SK-N-SH (cell line): ENCODE measurements around the gene SERPINB12. TPM values are rescaled to one million over a fixed set of nuclear protein-coding genes. Genes with fewer than 3 reads are reported as not detected.

Experiments
- CTCF ChIA-PET: fragments of 300-600, 350-600 bp; formaldehyde crosslinking; extraction: SDS; loops from one replicate; lab custom pipeline; 2021; lab: Yijun Ruan, JAX
- POLR2A ChIA-PET: fragments of 350-600 bp; sonication (Branson Sonifier 250); formaldehyde crosslinking; extraction: SDS; loops from one replicate; lab custom pipeline; 2020; ENCODE audit warnings: antibody characterized with exemption, inconsistent platforms; lab: Yijun Ruan, JAX
- DNase-seq: peaks from one replicate; pipeline ENCODE4 v3.0.0; 2012
- H2AFZ ChIP-seq: fragments of 200-600 bp; sonication (generic); 2 replicates; pipeline ENCODE4 v1.8.1; 2016; ENCODE audit warnings: antibody characterized with exemption, mild to moderate bottlenecking, low read depth
- H3F3A ChIP-seq: fragments of 200-600 bp; sonication (generic); replicated peaks from 2 replicates; pipeline ENCODE3; 2016; ENCODE audit warnings: antibody characterized with exemption, mild to moderate bottlenecking; ENCODE audit not compliant: insufficient read depth
- H3K27ac ChIP-seq, 2 experiments: fragments of 200-500 bp in 1 of 2; fragments of 200-600 bp in 1 of 2; sonication (Bioruptor generic) in 1 of 2; sonication (generic), shearing (Covaris generic) in 1 of 2; 2 replicates each; pipeline versions ENCODE4 v1.5.1 to v1.6.1; 2014 to 2016; ENCODE audit warnings: low read depth in 2 of 2, inconsistent platforms in 1 of 2, low read length in 1 of 2, mild to moderate bottlenecking in 1 of 2, mixed read lengths in 1 of 2
- H3K27me3 ChIP-seq: fragments of 200-600 bp; sonication (generic), shearing (Covaris generic); 2 replicates; pipeline ENCODE4 v1.6.1; 2016; ENCODE audit warnings: mixed run types; ENCODE audit not compliant: insufficient read depth
- H3K36me3 ChIP-seq, 2 experiments: fragments of 200-500 bp in 1 of 2; fragments of 200-600 bp in 1 of 2; sonication (Bioruptor generic) in 1 of 2; sonication (generic) in 1 of 2; replicated peaks in 1 of 2; 2 replicates each; pipeline versions ENCODE3 to v1.5.1; 2014 to 2016; ENCODE audit warnings: low read length in 1 of 2, mild to moderate bottlenecking in 1 of 2; ENCODE audit not compliant: insufficient read depth in 2 of 2, control insufficient read depth in 1 of 2
- H3K4me1 ChIP-seq, 2 experiments: fragments of 200-500 bp in 1 of 2; fragments of 200-600 bp in 1 of 2; sonication (Bioruptor generic) in 1 of 2; sonication (generic), shearing (Covaris generic) in 1 of 2; 2 replicates each; pipeline versions ENCODE4 v1.5.1 to v1.6.1; 2014 to 2016; ENCODE audit warnings: low read depth in 1 of 2, low read length in 1 of 2, mixed run types in 1 of 2; ENCODE audit not compliant: insufficient read depth in 2 of 2, control insufficient read depth in 1 of 2
- H3K4me2 ChIP-seq: fragments of 200-600 bp; sonication (generic), shearing (Covaris generic); 2 replicates; pipeline ENCODE4 v1.6.1; 2017; ENCODE audit warnings: mixed run types
- H3K4me3 ChIP-seq, 2 experiments: fragments of 200-500 bp in 1 of 2; fragments of 200-600 bp in 1 of 2; sonication (Bioruptor generic) in 1 of 2; sonication (generic), shearing (Covaris generic) in 1 of 2; 2 replicates each; pipeline versions ENCODE4 v1.5.1 to v1.8.1; 2014 to 2016; ENCODE audit warnings: low read depth in 2 of 2, inconsistent platforms in 1 of 2, low read length in 1 of 2, mild to moderate bottlenecking in 1 of 2, mixed read lengths in 1 of 2, moderate library complexity in 1 of 2
- H3K79me2 ChIP-seq: fragments of 200-600 bp; sonication (generic); 2 replicates; pipeline ENCODE4 v1.8.1; 2017; ENCODE audit warnings: mild to moderate bottlenecking; ENCODE audit not compliant: insufficient read depth
- H3K9ac ChIP-seq: fragments of 200-600 bp; sonication (generic); 2 replicates; pipeline ENCODE4 v1.6.1; 2017; ENCODE audit warnings: mixed run types
- H3K9me2 ChIP-seq: fragments of 200-600 bp; sonication (generic); 2 replicates; pipeline ENCODE4 v1.6.1; 2017; ENCODE audit warnings: mixed run types
- H3K9me3 ChIP-seq: fragments of 200-600 bp; sonication (generic); 2 replicates; pipeline ENCODE4 v1.6.1; 2017; ENCODE audit warnings: mixed run types, mild to moderate bottlenecking, moderate library complexity
- H4K20me1 ChIP-seq: fragments of 200-600 bp; sonication (generic); 2 replicates; pipeline ENCODE4 v1.6.1; 2017; ENCODE audit warnings: mild to moderate bottlenecking, mixed run types; ENCODE audit not compliant: insufficient read depth
- CHD2 ChIP-seq: fragments of 150-350 bp; IDR thresholded peaks from 2 replicates; pipeline ENCODE4 v1.6.1; 2018; ENCODE audit warnings: low read length; ENCODE audit not compliant: partially characterized antibody
- CTCF ChIP-seq: fragments of 200-600 bp; sonication (generic); IDR thresholded peaks from 2 replicates; pipeline ENCODE4 v1.6.1; 2017; ENCODE audit warnings: antibody characterized with exemption, mild to moderate bottlenecking, moderate library complexity
- ELF1 ChIP-seq: IDR thresholded peaks from 2 replicates; pipeline ENCODE4 v1.4.0; 2012
- EP300 ChIP-seq, 2 experiments: IDR thresholded peaks; 2 replicates each; pipeline versions ENCODE4 v1.4.0 to v1.6.1; 2012; ENCODE audit warnings: borderline replicate concordance in 1 of 2, low read depth in 1 of 2, low read length in 1 of 2
- EZH2phosphoT487 ChIP-seq: fragments of 200-600 bp; sonication (generic); IDR thresholded peaks from 2 replicates; pipeline ENCODE4 v1.6.1; 2017; ENCODE audit warnings: low read depth, mixed run types, mild to moderate bottlenecking, antibody characterized with exemption, moderate library complexity, borderline replicate concordance
- FOXJ3 ChIP-seq: sonication (generic); formaldehyde crosslinking; IDR thresholded peaks from 2 replicates; pipeline ENCODE4 v1.5.1; 2020; ENCODE audit warnings: mild to moderate bottlenecking, missing genetic modification reagents
- FOXM1 ChIP-seq: IDR thresholded peaks from 2 replicates; pipeline ENCODE4 v1.4.0; 2012; ENCODE audit warnings: low read depth, mild to moderate bottlenecking
- IRF3 ChIP-seq: fragments of 150-350 bp; IDR thresholded peaks from 2 replicates; pipeline ENCODE4 v1.6.1; 2016; ENCODE audit warnings: mild to moderate bottlenecking, low read depth, low read length
- JUND ChIP-seq: IDR thresholded peaks from 2 replicates; pipeline ENCODE4 v1.4.0; 2012
- MAX ChIP-seq: IDR thresholded peaks from 2 replicates; pipeline ENCODE4 v1.4.0; 2012; ENCODE audit warnings: low read depth
- MEF2A ChIP-seq: IDR thresholded peaks from 2 replicates; pipeline ENCODE4 v1.4.0; 2012; ENCODE audit warnings: low read depth, borderline replicate concordance
- NRF1 ChIP-seq: IDR thresholded peaks from 2 replicates; pipeline ENCODE4 v1.6.1; 2012; ENCODE audit warnings: low read depth, mild to moderate bottlenecking, low read length
- RCOR1 ChIP-seq: fragments of 150-350 bp; IDR thresholded peaks from 2 replicates; pipeline ENCODE4 v1.6.1; 2017; ENCODE audit warnings: antibody characterized with exemption, low read length
- REST ChIP-seq: IDR thresholded peaks from 2 replicates; pipeline ENCODE4 v1.6.1; 2012; ENCODE audit warnings: mild to moderate bottlenecking, low read depth, low read length, moderate library complexity
- SIN3A ChIP-seq: IDR thresholded peaks from 2 replicates; pipeline ENCODE4 v1.6.1; 2012; ENCODE audit warnings: low read depth, mild to moderate bottlenecking, low read length, moderate library complexity, borderline replicate concordance
- SMC3 ChIP-seq: IDR thresholded peaks from 2 replicates; pipeline ENCODE4 v1.6.1; 2012; ENCODE audit warnings: low read depth, low read length, improper control_type of control experiment
- TAF1 ChIP-seq: IDR thresholded peaks from 2 replicates; pipeline ENCODE4 v1.6.1; 2012; ENCODE audit warnings: low read depth, mild to moderate bottlenecking, low read length, moderate library complexity, borderline replicate concordance
- TEAD4 ChIP-seq: IDR thresholded peaks from 2 replicates; pipeline ENCODE4 v1.4.0; 2012; ENCODE audit warnings: mild to moderate bottlenecking, borderline replicate concordance; ENCODE audit not compliant: insufficient read depth
- WGBS: methylation state at CpG from one replicate; pipeline ENCODE4 v1.1.6; 2017; ENCODE audit warnings: low lambda C conversion rate; 5-methylcytosine and 5-hydroxymethylcytosine counted together
- polyA plus RNA-seq, 3 experiments: library from polyadenylated mRNA; depleted of rRNA; stranded (reverse); fragments of >200 nt; gene quantifications; 2 replicates each; pipeline ENCODE4 v1.2.3, GENCODE V29; 2012

The SERPINB12 gene
- polyA plus RNA-seq, 1 of the 3 experiments (the other 2 are of a cell fraction), result not detected

GRCh38 chr18:63562284-63562683 lies 20.1 kb downstream of the SERPINB12 start (continued):
- TF ChIP-seq EP300 (IDR thresholded peaks at IDR 0.05; ENCODE audit: borderline replicate concordance in 1 of 2, low read depth in 1 of 2, low read length in 1 of 2) (no peak), SIN3A (no peak), RCOR1 (no peak)

GRCh38 chr18:63564021-63564420 lies 21.9 kb downstream of the SERPINB12 start:
- H2AFZ ChIP-seq, result no peak overlapping the region
- no peak for DNase-seq
- no peaks in the 10 kb centered on the region for H3K36me3 ChIP-seq
- H3K4me2 ChIP-seq, result no peak overlapping the region
- H3K9ac ChIP-seq, result no peak overlapping the region
- POLR2A ChIA-PET, result no interaction called here
- no peaks in the 10 kb centered on the region for H3K4me1 ChIP-seq
- H3K27me3 ChIP-seq, result peaks cover 21% of the 10 kb centered on the region; the same call in 1 of the 2 replicates
- 11% methylated on average over 4 of the region's 4 CpGs for WGBS
- H3K27ac ChIP-seq, result no peak overlapping the region
- H3K9me3 ChIP-seq, result no peaks in the 10 kb centered on the region
- CTCF ChIA-PET, result interaction anchor here (0.9 to 1.2 kb wide), 2 partner anchors 14 to 53 kb away, joined by 3 to 5 read pairs; no protein-coding TSS in a partner anchor
- no peaks in the 10 kb centered on the region for H3K9me2 ChIP-seq
- no peak overlapping the region for H3K4me3 ChIP-seq
- no peaks in the 10 kb centered on the region for H4K20me1 ChIP-seq
- no peaks in the 10 kb centered on the region for H3F3A ChIP-seq
- no peaks in the 10 kb centered on the region for H3K79me2 ChIP-seq
- TF ChIP-seq IRF3 (no peak), CTCF (no peak), REST (no peak), JUND (no peak), NRF1 (no peak), FOXM1 (no peak), FOXJ3 (CRISPR knock-in tag) (no peak), MAX (no peak), SMC3 (no peak), MEF2A (no peak), TAF1 (no peak), CHD2 (no peak), ELF1 (no peak), EZH2phosphoT487 (no peak), TEAD4 (no peak), SIN3A (no peak), EP300 (IDR thresholded peaks at IDR 0.05; ENCODE audit: borderline replicate concordance in 1 of 2, low read depth in 1 of 2, low read length in 1 of 2) (no peak)
